Measurements from ENCODE around the gene TSPAN32. TPM values are rescaled to one million over a fixed set of nuclear protein-coding genes. Genes with fewer than 3 reads are reported as not detected.

TSPAN32 gene
- total and polyA plus RNA-seq, 4 experiments from 2014 or later: 14.6 to 52.7 (median 45.9) TPM

GRCh38 chr11:2268729-2269600 lies 32.8 kb upstream of the TSPAN32 start:
- H3K4me1 ChIP-seq (ENCODE audit: insufficient read depth, low read length): peaks cover 43% of the 10 kb centered on the region
- Mint-ChIP-seq H3K27ac (no peak overlapping the region), H3K36me3 (no peaks in the 10 kb centered on the region), H3K4me1 (peaks cover 14 to 29% (median 21%) of the 10 kb centered on the region in 4 donors), H3K9me3 (peaks cover 0 to 2% (median 0%) of the 10 kb centered on the region in 8 donors), H3K27me3 (peaks cover 11 to 23% of the 10 kb centered on the region in 2 donors), H3K4me3 (peak overlapping the region; percentile 52 to 74 (median 58))
- no peak overlapping the region for H3K27ac ChIP-seq (ENCODE audit: low read depth, low read length)
- intact Hi-C loops (cut with micrococcal nuclease): loop anchor here (10.0 kb wide), 1 partner anchor 54 kb away; no protein-coding TSS in a partner anchor
- no peaks in the 10 kb centered on the region for H3K9me3 ChIP-seq (ENCODE audit: control insufficient read depth in 1 of 2, low read length in 2 of 2)
- ChIA-PET CTCF (ENCODE audit: partially characterized antibody) (no interaction called here), POLR2A (ENCODE audit: partially characterized antibody) (interaction anchor here (0.8 kb wide), 1 partner anchor 33 kb away, joined by 4 read pairs; the partner anchor contains the start of genes C11orf21 and TSPAN32)
- H3K36me3 ChIP-seq (ENCODE audit: insufficient read depth, low read length): no peaks in the 10 kb centered on the region
- peak in 3 of 5 donors; percentile 14 to 56 (median 22) for DNase-seq
- peaks cover 11% of the 10 kb centered on the region for H3K27me3 ChIP-seq (ENCODE audit: insufficient read depth, low read length)
- peak overlapping the region in 1 of 2 donors; percentile 38 for H3K4me3 ChIP-seq (ENCODE audit: low read length in 2 of 2)

DNA sequence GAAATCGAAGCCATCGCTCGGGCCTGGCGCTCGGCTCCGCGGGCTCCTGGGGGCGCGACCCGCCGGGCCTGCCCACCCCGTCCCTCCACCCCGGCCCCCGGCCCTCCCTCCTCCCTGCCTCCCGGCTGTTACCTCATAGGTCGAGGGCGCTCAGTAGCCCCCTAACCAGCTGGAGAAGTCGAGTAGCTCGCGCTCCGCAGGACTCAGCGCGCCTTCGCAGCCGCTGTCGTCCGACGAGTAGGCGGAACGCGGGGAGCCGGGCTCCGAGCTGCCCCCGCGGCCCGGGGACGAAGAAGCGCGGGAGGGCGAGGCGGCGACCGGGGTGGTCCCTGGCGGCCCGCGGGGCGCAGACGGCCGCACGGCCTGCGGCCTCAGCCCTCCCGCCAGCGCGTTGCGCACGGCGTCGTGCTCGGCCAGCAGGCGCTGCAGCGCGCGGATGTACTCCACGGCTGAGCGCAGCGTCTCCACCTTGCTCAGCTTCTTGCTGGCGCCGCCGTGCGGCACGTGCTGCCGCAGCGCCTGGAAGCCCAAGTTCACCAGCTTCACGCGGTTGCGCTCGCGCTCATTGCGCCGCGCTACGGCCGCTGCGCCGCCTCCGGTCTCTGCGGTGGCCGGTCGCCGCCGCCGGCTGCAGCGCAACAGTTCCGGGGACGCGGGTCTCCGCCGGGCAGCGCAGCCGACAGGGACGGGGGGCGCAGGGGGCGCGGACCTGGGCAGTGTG lies 32.1 kb upstream of the TSPAN32 start:
- Mint-ChIP-seq H3K4me1 (peaks cover 14 to 29% (median 21%) of the 10 kb centered on the region in 4 donors), H3K36me3 (no peaks in the 10 kb centered on the region), H3K9me3 (peaks cover 0 to 2% (median 0%) of the 10 kb centered on the region in 8 donors), H3K27ac (no peak overlapping the region), H3K4me3 (peak overlapping the region in 2 of 8 donors; percentile 43 to 74), H3K27me3 (peaks cover 11 to 23% of the 10 kb centered on the region in 2 donors)
- ChIA-PET CTCF (ENCODE audit: partially characterized antibody) (no interaction called here), POLR2A (ENCODE audit: partially characterized antibody) (interaction anchor here (0.7 kb wide), 1 partner anchor 35 kb away, joined by 3 read pairs; no protein-coding TSS in a partner anchor)
- Histone ChIP-seq H3K4me1 (ENCODE audit: insufficient read depth, low read length) (peaks cover 43% of the 10 kb centered on the region), H3K4me3 (ENCODE audit: low read length in 2 of 2) (no peak overlapping the region), H3K9me3 (ENCODE audit: control insufficient read depth in 1 of 2, low read length in 2 of 2) (no peaks in the 10 kb centered on the region), H3K27ac (ENCODE audit: low read depth, low read length) (no peak overlapping the region), H3K36me3 (ENCODE audit: insufficient read depth, low read length) (no peaks in the 10 kb centered on the region), H3K27me3 (ENCODE audit: insufficient read depth, low read length) (peaks cover 11% of the 10 kb centered on the region)
- DNase-seq: peak in 4 of 5 donors; percentile 41 to 54 (median 46)
- intact Hi-C loops (cut with micrococcal nuclease): loop anchor here (10.0 kb wide), 1 partner anchor 55 kb away; no protein-coding TSS in a partner anchor

DNA sequence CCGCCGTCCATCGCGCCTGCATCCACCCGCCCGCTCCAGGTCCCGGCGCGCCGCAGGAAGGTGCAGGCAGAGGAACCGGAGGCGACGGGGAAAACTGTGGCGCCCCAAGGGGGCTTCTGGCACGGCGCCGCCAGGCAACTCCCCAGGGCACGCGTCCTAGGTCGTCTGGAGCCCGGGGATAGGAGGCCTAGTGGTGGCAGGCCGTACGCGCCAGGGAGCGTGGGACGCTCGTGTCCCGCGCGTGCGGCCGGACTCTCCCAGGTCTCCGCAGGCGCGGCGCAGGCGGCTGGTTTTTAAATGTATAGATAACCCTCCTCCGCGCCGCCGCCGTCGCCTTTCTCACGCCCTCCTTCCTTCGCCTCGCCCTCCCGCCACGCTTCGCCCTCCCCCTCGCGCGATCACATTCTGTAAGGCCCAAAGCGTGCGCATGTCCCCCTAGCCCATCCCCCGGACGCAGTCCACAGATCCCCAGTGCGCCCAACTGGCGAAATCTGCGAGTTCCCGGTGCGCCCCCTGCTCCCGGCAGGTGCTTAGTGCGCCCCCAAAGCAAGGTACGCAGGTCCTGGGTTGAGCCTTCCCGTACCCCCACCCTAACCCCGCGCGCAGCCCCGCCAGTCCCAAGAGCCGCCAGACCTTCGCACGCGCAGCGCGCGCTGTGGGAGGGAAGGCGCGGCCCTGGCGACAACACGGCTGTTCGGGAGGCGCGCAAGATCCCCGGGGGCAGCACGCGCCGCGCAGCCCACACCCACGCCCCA lies 31.3 kb upstream of the TSPAN32 start, which contains the start of gene ASCL2:
ASCL2 (minus strand) TSS at position 267 of the 755 bp plus-strand sequence; CDS start at position 11, 256 bp downstream.
- ChIA-PET CTCF (ENCODE audit: partially characterized antibody) (no interaction called here), POLR2A (ENCODE audit: partially characterized antibody) (interaction anchor here (0.7 kb wide), 1 partner anchor 34 kb away, joined by 3 read pairs; no protein-coding TSS in a partner anchor)
- DNase-seq: no peak
- Histone ChIP-seq H3K4me1 (ENCODE audit: insufficient read depth, low read length) (peaks cover 37% of the 10 kb centered on the region), H3K27ac (ENCODE audit: low read depth, low read length) (no peak within 1 kb of the TSS), H3K4me3 (ENCODE audit: low read length in 2 of 2) (peak within 1 kb of the TSS in 1 of 2 donors; percentile 38), H3K27me3 (ENCODE audit: insufficient read depth, low read length) (peaks cover 11% of the 10 kb centered on the region), H3K9me3 (ENCODE audit: control insufficient read depth in 1 of 2, low read length in 2 of 2) (no peaks in the 10 kb centered on the region), H3K36me3 (ENCODE audit: insufficient read depth, low read length) (no peaks in the 10 kb centered on the region)
- peak within 1 kb of the TSS in 1 of 7 donors; percentile 72 for H3K27ac Mint-ChIP-seq
- peaks cover 0 to 2% (median 0%) of the 10 kb centered on the region in 8 donors for H3K9me3 Mint-ChIP-seq
- H3K27me3 Mint-ChIP-seq: peaks cover 14 to 21% of the 10 kb centered on the region in 2 donors
- H3K4me3 Mint-ChIP-seq: peak within 1 kb of the TSS in 7 of 8 donors; percentile 15 to 76 (median 62)
- intact Hi-C loops (cut with micrococcal nuclease): no loop called here
- peaks cover 11 to 26% (median 18%) of the 10 kb centered on the region in 4 donors for H3K4me1 Mint-ChIP-seq
- H3K36me3 Mint-ChIP-seq: no peaks in the 10 kb centered on the region

DNA sequence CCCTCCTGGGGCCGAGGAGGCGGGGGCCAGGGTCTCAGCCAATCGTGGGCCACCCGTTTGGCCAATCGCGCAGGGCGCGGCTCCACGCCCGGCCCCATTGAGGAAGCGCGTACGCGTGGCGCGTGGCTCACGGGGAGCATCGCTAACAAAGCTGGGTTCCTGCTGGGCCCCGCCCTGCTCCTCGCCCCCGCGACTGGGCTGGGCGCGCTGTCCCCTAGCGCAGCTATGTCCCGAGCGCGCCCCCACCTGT lies 30.8 kb upstream of the TSPAN32 start:
- no peaks in the 10 kb centered on the region for H3K36me3 ChIP-seq (ENCODE audit: insufficient read depth, low read length)
- Mint-ChIP-seq H3K9me3 (peaks cover 0 to 2% (median 0%) of the 10 kb centered on the region in 8 donors), H3K27ac (no peak overlapping the region), H3K4me3 (no peak overlapping the region), H3K27me3 (peaks cover 17% of the 10 kb centered on the region in 2 donors), H3K4me1 (peaks cover 6 to 21% (median 13%) of the 10 kb centered on the region in 4 donors), H3K36me3 (no peaks in the 10 kb centered on the region)
- peaks cover 32% of the 10 kb centered on the region for H3K4me1 ChIP-seq (ENCODE audit: insufficient read depth, low read length)
- ChIA-PET POLR2A (ENCODE audit: partially characterized antibody) (no interaction called here), CTCF (ENCODE audit: partially characterized antibody) (no interaction called here)
- intact Hi-C loops (cut with micrococcal nuclease): no loop called here
- H3K27me3 ChIP-seq (ENCODE audit: insufficient read depth, low read length): peaks cover 11% of the 10 kb centered on the region
- no peaks in the 10 kb centered on the region for H3K9me3 ChIP-seq (ENCODE audit: control insufficient read depth in 1 of 2, low read length in 2 of 2)
- no peak overlapping the region for H3K27ac ChIP-seq (ENCODE audit: low read depth, low read length)
- peak in 4 of 5 donors; percentile 25 to 48 (median 36) for DNase-seq
- H3K4me3 ChIP-seq (ENCODE audit: low read length in 2 of 2): no peak overlapping the region

DNA sequence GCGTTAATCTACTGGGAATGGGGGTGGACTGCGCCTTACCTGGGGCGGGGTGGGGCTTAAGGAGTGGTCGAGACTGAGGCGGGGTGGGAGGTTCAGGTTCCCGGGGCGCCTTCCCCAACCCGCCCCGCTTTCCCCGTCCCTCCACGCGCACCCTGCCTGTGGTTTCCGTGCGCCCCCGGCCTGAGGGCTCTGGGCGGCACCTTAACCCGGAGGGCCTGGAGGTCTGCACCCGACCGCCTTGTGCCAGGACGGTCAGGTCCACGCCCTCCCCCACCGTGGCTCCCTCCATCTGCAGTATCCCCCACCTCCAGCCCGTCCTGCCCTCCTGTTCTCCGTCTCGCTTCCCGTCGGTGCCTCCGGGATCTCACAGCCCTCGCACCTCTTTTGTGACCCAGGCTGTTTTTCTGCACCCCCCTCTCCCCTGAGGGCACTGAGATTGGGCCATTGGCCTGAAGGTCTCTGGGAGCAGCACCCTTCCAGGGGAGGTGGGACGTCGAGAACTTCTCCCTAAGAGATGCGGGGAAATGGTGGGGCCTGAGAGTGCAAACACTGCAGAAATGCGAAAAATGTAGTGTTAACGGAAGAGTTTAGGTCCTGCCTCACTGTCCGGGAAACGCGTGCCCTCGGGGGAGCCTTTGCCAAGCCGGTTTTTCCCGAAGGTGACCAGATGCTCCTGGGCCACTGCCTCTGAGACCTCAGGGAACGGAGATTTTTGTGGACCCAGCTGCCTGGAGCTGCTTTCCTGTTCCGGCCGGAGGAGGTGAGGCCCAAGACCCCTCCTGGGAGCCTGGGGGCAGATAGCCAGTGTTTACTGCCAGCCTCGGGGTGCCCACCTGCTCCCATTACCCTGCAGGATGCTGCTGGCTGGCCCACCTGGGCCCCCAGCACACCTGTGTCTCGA lies 30.2 kb upstream of the TSPAN32 start:
- Histone ChIP-seq H3K9me3 (ENCODE audit: control insufficient read depth in 1 of 2, low read length in 2 of 2) (no peaks in the 10 kb centered on the region), H3K4me1 (ENCODE audit: insufficient read depth, low read length) (peaks cover 26% of the 10 kb centered on the region), H3K27ac (ENCODE audit: low read depth, low read length) (no peak overlapping the region), H3K4me3 (ENCODE audit: low read length in 2 of 2) (no peak overlapping the region), H3K27me3 (ENCODE audit: insufficient read depth, low read length) (peaks cover 11% of the 10 kb centered on the region), H3K36me3 (ENCODE audit: insufficient read depth, low read length) (no peaks in the 10 kb centered on the region)
- ChIA-PET CTCF (ENCODE audit: partially characterized antibody) (no interaction called here), POLR2A (ENCODE audit: partially characterized antibody) (no interaction called here)
- Mint-ChIP-seq H3K4me1 (peaks cover under 1 to 15% (median 7%) of the 10 kb centered on the region in 4 donors), H3K27me3 (peaks cover 16 to 17% of the 10 kb centered on the region in 2 donors), H3K36me3 (no peaks in the 10 kb centered on the region), H3K9me3 (peaks cover 0 to 2% (median 0%) of the 10 kb centered on the region in 8 donors), H3K4me3 (peak overlapping the region in 4 of 8 donors; percentile 31 to 54 (median 36)), H3K27ac (no peak overlapping the region)
- DNase-seq: no peak
- intact Hi-C loops (cut with micrococcal nuclease): no loop called here

- no peaks in the 10 kb centered on the region for H3K36me3 ChIP-seq (ENCODE audit: insufficient read depth, low read length)
- Mint-ChIP-seq H3K27me3 (peaks cover 17 to 20% of the 10 kb centered on the region in 2 donors), H3K4me3 (peak overlapping the region in 4 of 8 donors; percentile 4 to 66 (median 44)), H3K36me3 (no peaks in the 10 kb centered on the region), H3K27ac (no peak overlapping the region), H3K4me1 (peaks cover 0 to 12% (median 6%) of the 10 kb centered on the region in 4 donors), H3K9me3 (peaks cover 0 to 2% (median 0%) of the 10 kb centered on the region in 8 donors)
- ChIA-PET CTCF (ENCODE audit: partially characterized antibody) (no interaction called here), POLR2A (ENCODE audit: partially characterized antibody) (interaction anchor here (0.5 kb wide), 1 partner anchor 580 kb away, joined by 3 read pairs; no protein-coding TSS in a partner anchor)
- no peaks in the 10 kb centered on the region for H3K9me3 ChIP-seq (ENCODE audit: control insufficient read depth in 1 of 2, low read length in 2 of 2)
- H3K4me3 ChIP-seq (ENCODE audit: low read length in 2 of 2): no peak overlapping the region
- H3K4me1 ChIP-seq (ENCODE audit: insufficient read depth, low read length): peaks cover 19% of the 10 kb centered on the region
- H3K27me3 ChIP-seq (ENCODE audit: insufficient read depth, low read length): peaks cover 11% of the 10 kb centered on the region
- no peak for DNase-seq
- H3K27ac ChIP-seq (ENCODE audit: low read depth, low read length): no peak overlapping the region
- intact Hi-C loops (cut with micrococcal nuclease): no loop called here
Observed at GRCh38 chr11:2272228-2272945, 29.4 kb upstream of the TSPAN32 start.
